Keratinocyte (primary cell): ENCODE measurements around the gene MSRB2.

Source experiments
- CTCF ChIP-seq, 3 experiments: IDR thresholded peaks in 1 of 3; conservative IDR thresholded peaks in 1 of 3; optimal IDR thresholded peaks in 1 of 3; 2 replicates in 2 of 3; 3 replicates in 1 of 3; pipeline versions ENCODE3 to v1.5.1; 2011; ENCODE audit warnings: low read length in 3 of 3, mild to moderate bottlenecking in 3 of 3, moderate library complexity in 2 of 3, control low read depth in 1 of 3, inconsistent platforms in 1 of 3; ENCODE audit not compliant: insufficient read depth in 2 of 3; ENCODE audit errors: extremely low read depth in 1 of 3
- EZH2 ChIP-seq: IDR thresholded peaks from one replicate; pipeline ENCODE4 v1.6.1; 2012; ENCODE audit warnings: inconsistent platforms, mild to moderate bottlenecking, low read length, moderate library complexity

- no peak for TF ChIP-seq CTCF (optimal IDR thresholded peaks at IDR 0.05 in 1 of 3, IDR thresholded peaks at IDR 0.05 in 1 of 3, conservative IDR thresholded peaks at IDR 0.05 in 1 of 3; ENCODE audit: extremely low read depth in 1 of 3, insufficient read depth in 2 of 3, low read length in 3 of 3)
- no peak for TF ChIP-seq EZH2
Observed at GRCh38 chr10:23079700-23080099, 15.7 kb upstream of the MSRB2 start.
